Posterior vena cava (tissue), 2 donors: ENCODE measurements around the gene INCA1. TPM values are rescaled to one million over a fixed set of nuclear protein-coding genes. Genes with fewer than 3 reads are reported as not detected.

Experiments
- DNase-seq: peaks from one replicate; pipeline ENCODE4 v3.0.0-alpha.2; 2020; ENCODE audit warnings: low spot score
- intact Hi-C, 2 donors: fragments of 100-400 bp; cut with DNase I; formaldehyde crosslinking; loops; one replicate each; pipeline versions ENCODE4 v1.14.1 to v1.14.2; 2022 to 2023
- total RNA-seq, 2 donors: library from RNA; stranded (reverse); fragmentation: NEBNext Ultra II Directional; extraction: Animal tissue kit (Norgen Biotek cat#: 25700); gene quantifications; one replicate each; pipeline ENCODE4 v1.2.1, GENCODE V29; 2021
- donor health status: DM: yes; HTN: yes; CAD: no.
- donor health status: DM: yes; HTN: yes; CAD: no.

INCA1 gene
- total RNA-seq, 2 donors from 2014 or later, result 0.60 to 1.3 TPM

- DNase-seq, result no peak
- intact Hi-C loops, result loop anchor here in 1 of 2 donors (10.0 kb wide), 1 partner anchor 241 kb away; the partner anchor contains the start of gene ZNF594
Measured at GRCh38 chr17:4953451-4953961, 43.8 kb downstream of the INCA1 start.

- DNase-seq, result no peak
- intact Hi-C loops, result loop anchor here in 1 of 2 donors (10.0 kb wide), 1 partner anchor 243 kb away; the partner anchor contains the start of gene ZNF594
Measured at GRCh38 chr17:4951486-4951885, 45.8 kb downstream of the INCA1 start.

GRCh38 chr17:4950746-4951204 lies 46.5 kb downstream of the INCA1 start, which contains the start of gene ENO3:
Gene ENO3, plus strand, starts transcription at chr17:4951119. Its CDS starts 711 bp downstream, at chr17:4951830.
- intact Hi-C loops, result loop anchor here in 1 of 2 donors (10.0 kb wide), 1 partner anchor 244 kb away; the partner anchor contains the start of gene ZNF594

GRCh38 chr17:4950075-4950745 lies 47.1 kb downstream of the INCA1 start:
- DNase-seq, result peak; percentile 90
- intact Hi-C loops, result loop anchor here in 1 of 2 donors (10.0 kb wide), 1 partner anchor 245 kb away; the partner anchor contains the start of gene ZNF594

More at GRCh38 chr17:4950746-4951204, 46.5 kb downstream of the INCA1 start, which contains the start of gene ENO3:
- no peak for DNase-seq

GRCh38 chr17:4949321-4950074 lies 47.8 kb downstream of the INCA1 start:
- intact Hi-C loops, result loop anchor here in 1 of 2 donors (10.0 kb wide), 1 partner anchor 245 kb away; the partner anchor contains the start of gene ZNF594
- DNase-seq, result peak; percentile 93

GRCh38 chr17:4948931-4949320 lies 48.4 kb downstream of the INCA1 start:
- intact Hi-C loops, result no loop called here
- peak; percentile 95 for DNase-seq

GRCh38 chr17:4948166-4948930 lies 49.0 kb downstream of the INCA1 start, which contains the start of gene PFN1:
Gene PFN1, minus strand, starts transcription at chr17:4948530. Its CDS starts 136 bp downstream, at chr17:4948394.
- intact Hi-C loops, result no loop called here

GRCh38 chr17:4947411-4948165 lies 49.7 kb downstream of the INCA1 start:
- intact Hi-C loops, result no loop called here

More at GRCh38 chr17:4948166-4948930, 49.0 kb downstream of the INCA1 start, which contains the start of gene PFN1:
- DNase-seq, result peak; percentile 97

GRCh38 chr17:4947010-4947410 lies 50.3 kb downstream of the INCA1 start:
- no peak for DNase-seq
- intact Hi-C loops, result no loop called here

More at GRCh38 chr17:4947411-4948165, 49.7 kb downstream of the INCA1 start:
- DNase-seq, result peak; percentile 90

- no peak for DNase-seq
Measured at GRCh38 chr17:4946312-4946976, 50.9 kb downstream of the INCA1 start.

GRCh38 chr17:4945944-4946280 lies 51.4 kb downstream of the INCA1 start:
- DNase-seq, result no peak
- intact Hi-C loops, result no loop called here

More at GRCh38 chr17:4946312-4946976, 50.9 kb downstream of the INCA1 start:
- intact Hi-C loops, result no loop called here

GRCh38 chr17:4945176-4945943 lies 52.0 kb downstream of the INCA1 start:
- DNase-seq, result peak; percentile 95

GRCh38 chr17:4944554-4945175 lies 52.7 kb downstream of the INCA1 start:
- DNase-seq, result no peak
- intact Hi-C loops, result no loop called here

More at GRCh38 chr17:4945176-4945943, 52.0 kb downstream of the INCA1 start:
- intact Hi-C loops, result no loop called here

GRCh38 chr17:4944163-4944553 lies 53.2 kb downstream of the INCA1 start:
- DNase-seq, result no peak
- intact Hi-C loops, result no loop called here

GRCh38 chr17:4942760-4943508 lies 54.4 kb downstream of the INCA1 start:
- intact Hi-C loops, result no loop called here
- DNase-seq, result no peak

- DNase-seq, result no peak
- intact Hi-C loops, result no loop called here
Measured at GRCh38 chr17:4941319-4941610, 56.1 kb downstream of the INCA1 start.
